ENCODE data around the gene CCDC24.

DNA sequence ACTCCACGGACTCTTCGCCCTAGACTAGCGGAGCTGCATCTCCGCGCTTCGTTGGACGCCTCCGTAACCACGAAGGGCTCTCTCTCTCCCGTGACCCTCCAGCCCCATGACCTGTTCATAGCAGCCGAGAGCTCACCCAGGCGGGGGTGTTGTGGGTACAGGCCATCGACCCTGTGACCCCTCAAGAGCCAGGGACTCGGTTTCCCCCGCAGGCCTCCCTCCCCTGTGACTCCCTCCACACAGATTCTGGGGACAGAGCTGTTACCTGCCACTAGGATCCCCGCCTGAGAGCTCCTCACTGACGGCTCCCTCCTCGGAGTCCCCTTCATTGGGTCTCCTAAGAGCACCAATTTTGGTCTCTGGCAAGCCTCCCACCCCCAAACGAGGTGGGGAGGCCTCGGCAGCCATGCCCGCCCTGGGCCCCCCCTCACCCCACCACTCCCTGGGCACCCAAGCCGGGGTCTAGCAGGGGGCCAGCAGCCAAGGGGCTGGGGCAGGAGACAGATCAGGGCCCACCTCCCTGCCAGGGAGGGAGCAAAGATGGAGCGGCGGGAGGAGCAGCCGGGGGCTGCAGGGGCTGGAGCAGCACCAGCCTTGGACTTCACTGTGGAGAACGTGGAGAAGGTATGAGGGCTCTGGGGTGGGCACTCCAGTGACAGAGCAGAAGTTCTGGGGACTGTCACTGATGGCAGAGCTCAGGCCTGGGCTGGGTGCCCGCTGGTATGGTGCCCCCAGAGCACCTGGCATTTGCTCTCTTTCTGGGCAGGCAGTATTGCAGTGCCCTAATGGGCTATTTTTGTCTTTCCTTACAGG is 44.1 kb upstream of the CCDC24 start:
- TF ChIP-seq, protein P1, sequence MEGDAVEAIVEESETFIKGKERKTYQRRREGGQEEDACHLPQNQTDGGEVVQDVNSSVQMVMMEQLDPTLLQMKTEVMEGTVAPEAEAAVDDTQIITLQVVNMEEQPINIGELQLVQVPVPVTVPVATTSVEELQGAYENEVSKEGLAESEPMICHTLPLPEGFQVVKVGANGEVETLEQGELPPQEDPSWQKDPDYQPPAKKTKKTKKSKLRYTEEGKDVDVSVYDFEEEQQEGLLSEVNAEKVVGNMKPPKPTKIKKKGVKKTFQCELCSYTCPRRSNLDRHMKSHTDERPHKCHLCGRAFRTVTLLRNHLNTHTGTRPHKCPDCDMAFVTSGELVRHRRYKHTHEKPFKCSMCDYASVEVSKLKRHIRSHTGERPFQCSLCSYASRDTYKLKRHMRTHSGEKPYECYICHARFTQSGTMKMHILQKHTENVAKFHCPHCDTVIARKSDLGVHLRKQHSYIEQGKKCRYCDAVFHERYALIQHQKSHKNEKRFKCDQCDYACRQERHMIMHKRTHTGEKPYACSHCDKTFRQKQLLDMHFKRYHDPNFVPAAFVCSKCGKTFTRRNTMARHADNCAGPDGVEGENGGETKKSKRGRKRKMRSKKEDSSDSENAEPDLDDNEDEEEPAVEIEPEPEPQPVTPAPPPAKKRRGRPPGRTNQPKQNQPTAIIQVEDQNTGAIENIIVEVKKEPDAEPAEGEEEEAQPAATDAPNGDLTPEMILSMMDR (conservative IDR thresholded peaks at IDR 0.05), result no peak
- no peak for TF ChIP-seq ZFX (IDR thresholded peaks at IDR 0.05)
